Measurements from ENCODE around the gene STK17B. TPM values are rescaled to one million over a fixed set of nuclear protein-coding genes. Genes with fewer than 3 reads are reported as not detected.

Gene STK17B
- total and polyA plus RNA-seq, 9 of the 15 experiments (the other 6 are each of a cell fraction or from before 2014, with no cell fraction given), result 2.3 to 17.7 (median 8.5) TPM

DNA sequence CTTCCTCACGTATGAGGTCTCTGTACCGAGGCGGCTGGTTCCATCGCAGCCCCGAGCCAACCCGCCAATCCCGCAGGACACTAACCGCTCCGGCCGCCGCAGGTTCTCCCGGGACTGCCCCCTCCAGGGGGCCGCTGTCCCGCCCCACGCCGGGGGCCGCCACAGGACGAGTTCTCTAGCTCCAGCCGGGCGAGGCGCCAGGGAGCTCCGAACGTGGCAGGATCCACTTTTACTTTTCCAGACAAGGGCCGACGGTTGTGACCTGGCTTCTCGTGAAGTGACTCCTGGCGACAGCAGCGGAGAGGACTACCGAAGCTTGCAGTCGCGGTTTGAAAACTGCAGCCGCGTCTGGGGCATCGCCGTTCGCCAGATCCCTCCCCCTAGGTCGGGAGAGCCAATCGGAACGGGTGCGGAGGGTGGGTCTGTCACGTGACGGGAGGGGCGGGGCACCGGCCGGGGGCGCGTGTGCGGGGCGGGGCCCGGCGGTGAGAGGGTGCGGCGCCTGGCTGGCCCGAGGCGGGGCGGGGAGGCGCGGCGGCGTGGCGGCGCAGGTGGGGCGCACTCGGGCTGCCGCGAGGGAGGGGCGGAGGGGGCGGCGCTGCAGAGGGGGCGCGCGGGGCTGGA lies at the start of gene STK17B (continued):
- no peak; a peak in 1 of 4 replicates for TF ChIP-seq FOXK2 (conservative IDR thresholded peaks at IDR 0.05 in 1 of 2, IDR thresholded peaks at IDR 0.05 in 1 of 2; ENCODE audit: low read depth in 2 of 2)
- TF ChIP-seq, protein P1, sequence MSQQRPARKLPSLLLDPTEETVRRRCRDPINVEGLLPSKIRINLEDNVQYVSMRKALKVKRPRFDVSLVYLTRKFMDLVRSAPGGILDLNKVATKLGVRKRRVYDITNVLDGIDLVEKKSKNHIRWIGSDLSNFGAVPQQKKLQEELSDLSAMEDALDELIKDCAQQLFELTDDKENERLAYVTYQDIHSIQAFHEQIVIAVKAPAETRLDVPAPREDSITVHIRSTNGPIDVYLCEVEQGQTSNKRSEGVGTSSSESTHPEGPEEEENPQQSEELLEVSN (IDR thresholded peaks at IDR 0.05; ENCODE audit: borderline replicate concordance in 1 of 2, extremely low read depth in 1 of 2, insufficient read depth in 1 of 2, insufficient read length in 1 of 2, low read depth in 1 of 2, low read length in 1 of 2, poor library complexity in 1 of 2, severe bottlenecking in 1 of 2), result peak in 1 of 2 experiments; percentile 48
- no peak for TF ChIP-seq MCM7 (IDR thresholded peaks at IDR 0.05)
- no peak for TF ChIP-seq RFX7 (CRISPR knock-in tag; IDR thresholded peaks at IDR 0.05)
- no peak for TF ChIP-seq ESRRA (IDR thresholded peaks at IDR 0.05; ENCODE audit: borderline replicate concordance, low read depth)
- TF ChIP-seq, protein P2, sequence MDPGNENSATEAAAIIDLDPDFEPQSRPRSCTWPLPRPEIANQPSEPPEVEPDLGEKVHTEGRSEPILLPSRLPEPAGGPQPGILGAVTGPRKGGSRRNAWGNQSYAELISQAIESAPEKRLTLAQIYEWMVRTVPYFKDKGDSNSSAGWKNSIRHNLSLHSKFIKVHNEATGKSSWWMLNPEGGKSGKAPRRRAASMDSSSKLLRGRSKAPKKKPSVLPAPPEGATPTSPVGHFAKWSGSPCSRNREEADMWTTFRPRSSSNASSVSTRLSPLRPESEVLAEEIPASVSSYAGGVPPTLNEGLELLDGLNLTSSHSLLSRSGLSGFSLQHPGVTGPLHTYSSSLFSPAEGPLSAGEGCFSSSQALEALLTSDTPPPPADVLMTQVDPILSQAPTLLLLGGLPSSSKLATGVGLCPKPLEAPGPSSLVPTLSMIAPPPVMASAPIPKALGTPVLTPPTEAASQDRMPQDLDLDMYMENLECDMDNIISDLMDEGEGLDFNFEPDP (CRISPR knock-in tag; IDR thresholded peaks at IDR 0.05), result no peak
- TF ChIP-seq, protein P3, sequence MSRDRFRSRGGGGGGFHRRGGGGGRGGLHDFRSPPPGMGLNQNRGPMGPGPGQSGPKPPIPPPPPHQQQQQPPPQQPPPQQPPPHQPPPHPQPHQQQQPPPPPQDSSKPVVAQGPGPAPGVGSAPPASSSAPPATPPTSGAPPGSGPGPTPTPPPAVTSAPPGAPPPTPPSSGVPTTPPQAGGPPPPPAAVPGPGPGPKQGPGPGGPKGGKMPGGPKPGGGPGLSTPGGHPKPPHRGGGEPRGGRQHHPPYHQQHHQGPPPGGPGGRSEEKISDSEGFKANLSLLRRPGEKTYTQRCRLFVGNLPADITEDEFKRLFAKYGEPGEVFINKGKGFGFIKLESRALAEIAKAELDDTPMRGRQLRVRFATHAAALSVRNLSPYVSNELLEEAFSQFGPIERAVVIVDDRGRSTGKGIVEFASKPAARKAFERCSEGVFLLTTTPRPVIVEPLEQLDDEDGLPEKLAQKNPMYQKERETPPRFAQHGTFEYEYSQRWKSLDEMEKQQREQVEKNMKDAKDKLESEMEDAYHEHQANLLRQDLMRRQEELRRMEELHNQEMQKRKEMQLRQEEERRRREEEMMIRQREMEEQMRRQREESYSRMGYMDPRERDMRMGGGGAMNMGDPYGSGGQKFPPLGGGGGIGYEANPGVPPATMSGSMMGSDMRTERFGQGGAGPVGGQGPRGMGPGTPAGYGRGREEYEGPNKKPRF (IDR thresholded peaks at IDR 0.05; ENCODE audit: low read depth, low read length), result no peak
- TF ChIP-seq ZNF431 (CRISPR knock-in tag; IDR thresholded peaks at IDR 0.05), result no peak
- TF ChIP-seq, protein P4, sequence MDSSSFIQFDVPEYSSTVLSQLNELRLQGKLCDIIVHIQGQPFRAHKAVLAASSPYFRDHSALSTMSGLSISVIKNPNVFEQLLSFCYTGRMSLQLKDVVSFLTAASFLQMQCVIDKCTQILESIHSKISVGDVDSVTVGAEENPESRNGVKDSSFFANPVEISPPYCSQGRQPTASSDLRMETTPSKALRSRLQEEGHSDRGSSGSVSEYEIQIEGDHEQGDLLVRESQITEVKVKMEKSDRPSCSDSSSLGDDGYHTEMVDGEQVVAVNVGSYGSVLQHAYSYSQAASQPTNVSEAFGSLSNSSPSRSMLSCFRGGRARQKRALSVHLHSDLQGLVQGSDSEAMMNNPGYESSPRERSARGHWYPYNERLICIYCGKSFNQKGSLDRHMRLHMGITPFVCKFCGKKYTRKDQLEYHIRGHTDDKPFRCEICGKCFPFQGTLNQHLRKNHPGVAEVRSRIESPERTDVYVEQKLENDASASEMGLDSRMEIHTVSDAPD (CRISPR knock-in tag; IDR thresholded peaks at IDR 0.05), result no peak
- no peak for TF ChIP-seq PTBP1 (IDR thresholded peaks at IDR 0.05; ENCODE audit: low read depth, low read length)
- TF ChIP-seq, protein P5, sequence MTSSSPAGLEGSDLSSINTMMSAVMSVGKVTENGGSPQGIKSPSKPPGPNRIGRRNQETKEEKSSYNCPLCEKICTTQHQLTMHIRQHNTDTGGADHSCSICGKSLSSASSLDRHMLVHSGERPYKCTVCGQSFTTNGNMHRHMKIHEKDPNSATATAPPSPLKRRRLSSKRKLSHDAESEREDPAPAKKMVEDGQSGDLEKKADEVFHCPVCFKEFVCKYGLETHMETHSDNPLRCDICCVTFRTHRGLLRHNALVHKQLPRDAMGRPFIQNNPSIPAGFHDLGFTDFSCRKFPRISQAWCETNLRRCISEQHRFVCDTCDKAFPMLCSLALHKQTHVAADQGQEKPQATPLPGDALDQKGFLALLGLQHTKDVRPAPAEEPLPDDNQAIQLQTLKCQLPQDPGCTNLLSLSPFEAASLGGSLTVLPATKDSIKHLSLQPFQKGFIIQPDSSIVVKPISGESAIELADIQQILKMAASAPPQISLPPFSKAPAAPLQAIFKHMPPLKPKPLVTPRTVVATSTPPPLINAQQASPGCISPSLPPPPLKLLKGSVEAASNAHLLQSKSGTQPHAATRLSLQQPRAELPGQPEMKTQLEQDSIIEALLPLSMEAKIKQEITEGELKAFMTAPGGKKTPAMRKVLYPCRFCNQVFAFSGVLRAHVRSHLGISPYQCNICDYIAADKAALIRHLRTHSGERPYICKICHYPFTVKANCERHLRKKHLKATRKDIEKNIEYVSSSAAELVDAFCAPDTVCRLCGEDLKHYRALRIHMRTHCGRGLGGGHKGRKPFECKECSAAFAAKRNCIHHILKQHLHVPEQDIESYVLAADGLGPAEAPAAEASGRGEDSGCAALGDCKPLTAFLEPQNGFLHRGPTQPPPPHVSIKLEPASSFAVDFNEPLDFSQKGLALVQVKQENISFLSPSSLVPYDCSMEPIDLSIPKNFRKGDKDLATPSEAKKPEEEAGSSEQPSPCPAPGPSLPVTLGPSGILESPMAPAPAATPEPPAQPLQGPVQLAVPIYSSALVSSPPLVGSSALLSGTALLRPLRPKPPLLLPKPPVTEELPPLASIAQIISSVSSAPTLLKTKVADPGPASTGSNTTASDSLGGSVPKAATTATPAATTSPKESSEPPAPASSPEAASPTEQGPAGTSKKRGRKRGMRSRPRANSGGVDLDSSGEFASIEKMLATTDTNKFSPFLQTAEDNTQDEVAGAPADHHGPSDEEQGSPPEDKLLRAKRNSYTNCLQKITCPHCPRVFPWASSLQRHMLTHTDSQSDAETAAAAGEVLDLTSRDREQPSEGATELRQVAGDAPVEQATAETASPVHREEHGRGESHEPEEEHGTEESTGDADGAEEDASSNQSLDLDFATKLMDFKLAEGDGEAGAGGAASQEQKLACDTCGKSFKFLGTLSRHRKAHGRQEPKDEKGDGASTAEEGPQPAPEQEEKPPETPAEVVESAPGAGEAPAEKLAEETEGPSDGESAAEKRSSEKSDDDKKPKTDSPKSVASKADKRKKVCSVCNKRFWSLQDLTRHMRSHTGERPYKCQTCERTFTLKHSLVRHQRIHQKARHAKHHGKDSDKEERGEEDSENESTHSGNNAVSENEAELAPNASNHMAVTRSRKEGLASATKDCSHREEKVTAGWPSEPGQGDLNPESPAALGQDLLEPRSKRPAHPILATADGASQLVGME (CRISPR knock-in tag; IDR thresholded peaks at IDR 0.05), result no peak
- no peak for TF ChIP-seq DDX20 (tag; IDR thresholded peaks at IDR 0.05; ENCODE audit: low read depth)
- TF ChIP-seq KDM5B (IDR thresholded peaks at IDR 0.05; ENCODE audit: insufficient replicate concordance, low read depth, low read length), result peak; percentile 95
- TF ChIP-seq BRD9 (IDR thresholded peaks at IDR 0.05; ENCODE audit: low read depth, partially characterized antibody), result no peak
